ENCODE measurements around the gene PLCG2.
A peak's percentile ranks its signal among the peaks of the same experiment; 100 is the strongest.
"Not testable (repeated sequence)": the region's sequence is repeated elsewhere in the genome, so short reads cannot be mapped to it uniquely, and the experiment has no call there.

Gene PLCG2

GRCh38 chr16:82005027-82005830 lies 226.1 kb downstream of the PLCG2 start:
- peaks cover 23% of the 10 kb centered on the region for H3K27me3 Mint-ChIP-seq (ENCODE audit: low read depth)
- no peak overlapping the region for H3K4me3 Mint-ChIP-seq
- peaks cover 11% of the 10 kb centered on the region for H3K4me1 Mint-ChIP-seq
- H3K36me3 Mint-ChIP-seq (ENCODE audit: low read depth): peaks cover 5% of the 10 kb centered on the region
- peak overlapping the region; percentile 58 to 68 (median 60) for H3K27ac Mint-ChIP-seq
- TF ChIP-seq, protein P1, sequence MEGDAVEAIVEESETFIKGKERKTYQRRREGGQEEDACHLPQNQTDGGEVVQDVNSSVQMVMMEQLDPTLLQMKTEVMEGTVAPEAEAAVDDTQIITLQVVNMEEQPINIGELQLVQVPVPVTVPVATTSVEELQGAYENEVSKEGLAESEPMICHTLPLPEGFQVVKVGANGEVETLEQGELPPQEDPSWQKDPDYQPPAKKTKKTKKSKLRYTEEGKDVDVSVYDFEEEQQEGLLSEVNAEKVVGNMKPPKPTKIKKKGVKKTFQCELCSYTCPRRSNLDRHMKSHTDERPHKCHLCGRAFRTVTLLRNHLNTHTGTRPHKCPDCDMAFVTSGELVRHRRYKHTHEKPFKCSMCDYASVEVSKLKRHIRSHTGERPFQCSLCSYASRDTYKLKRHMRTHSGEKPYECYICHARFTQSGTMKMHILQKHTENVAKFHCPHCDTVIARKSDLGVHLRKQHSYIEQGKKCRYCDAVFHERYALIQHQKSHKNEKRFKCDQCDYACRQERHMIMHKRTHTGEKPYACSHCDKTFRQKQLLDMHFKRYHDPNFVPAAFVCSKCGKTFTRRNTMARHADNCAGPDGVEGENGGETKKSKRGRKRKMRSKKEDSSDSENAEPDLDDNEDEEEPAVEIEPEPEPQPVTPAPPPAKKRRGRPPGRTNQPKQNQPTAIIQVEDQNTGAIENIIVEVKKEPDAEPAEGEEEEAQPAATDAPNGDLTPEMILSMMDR (IDR thresholded peaks at IDR 0.05; ENCODE audit: unreplicated experiment in 3 of 3): no peak
- H3K9me3 Mint-ChIP-seq: peaks cover 24% of the 10 kb centered on the region

DNA sequence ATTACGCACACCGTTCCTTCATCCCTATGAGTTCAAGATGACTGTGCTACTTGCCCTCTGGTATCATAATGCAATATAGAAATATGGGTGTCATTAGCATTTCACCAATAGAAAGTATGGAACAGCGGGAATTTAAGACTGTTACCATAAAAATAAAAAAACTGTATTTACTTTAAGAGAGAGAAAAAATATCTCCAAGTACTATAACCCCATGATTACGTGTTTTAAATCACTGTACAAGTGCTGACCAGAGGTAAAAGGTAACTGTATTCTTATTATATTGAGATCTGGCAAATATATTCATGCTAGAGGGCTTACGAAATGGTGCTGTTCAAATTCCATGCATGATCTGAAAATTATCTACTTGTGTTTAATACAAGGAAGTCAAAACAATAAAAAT lies 226.9 kb downstream of the PLCG2 start:
- peak overlapping the region in 1 of 3 experiments; percentile 15 for H3K27ac Mint-ChIP-seq
- H3K4me1 Mint-ChIP-seq: peaks cover 11% of the 10 kb centered on the region
- H3K4me3 Mint-ChIP-seq: no peak overlapping the region
- H3K9me3 Mint-ChIP-seq: peaks cover 31% of the 10 kb centered on the region
- peaks cover 5% of the 10 kb centered on the region for H3K36me3 Mint-ChIP-seq (ENCODE audit: low read depth)
- TF ChIP-seq, protein P1 (IDR thresholded peaks at IDR 0.05; ENCODE audit: unreplicated experiment in 3 of 3): no peak
- peaks cover 23% of the 10 kb centered on the region for H3K27me3 Mint-ChIP-seq (ENCODE audit: low read depth)

- TF ChIP-seq, protein P1 (IDR thresholded peaks at IDR 0.05; ENCODE audit: unreplicated experiment in 3 of 3): no peak
- peaks cover 37% of the 10 kb centered on the region for H3K9me3 Mint-ChIP-seq
- H3K36me3 Mint-ChIP-seq (ENCODE audit: low read depth): peaks cover 8% of the 10 kb centered on the region
- H3K27me3 Mint-ChIP-seq (ENCODE audit: low read depth): peaks cover 23% of the 10 kb centered on the region
- no peak overlapping the region for H3K27ac Mint-ChIP-seq
- no peak overlapping the region for H3K4me3 Mint-ChIP-seq
- peaks cover 11% of the 10 kb centered on the region for H3K4me1 Mint-ChIP-seq
Measured at GRCh38 chr16:82007189-82007588, 228.1 kb downstream of the PLCG2 start.

DNA sequence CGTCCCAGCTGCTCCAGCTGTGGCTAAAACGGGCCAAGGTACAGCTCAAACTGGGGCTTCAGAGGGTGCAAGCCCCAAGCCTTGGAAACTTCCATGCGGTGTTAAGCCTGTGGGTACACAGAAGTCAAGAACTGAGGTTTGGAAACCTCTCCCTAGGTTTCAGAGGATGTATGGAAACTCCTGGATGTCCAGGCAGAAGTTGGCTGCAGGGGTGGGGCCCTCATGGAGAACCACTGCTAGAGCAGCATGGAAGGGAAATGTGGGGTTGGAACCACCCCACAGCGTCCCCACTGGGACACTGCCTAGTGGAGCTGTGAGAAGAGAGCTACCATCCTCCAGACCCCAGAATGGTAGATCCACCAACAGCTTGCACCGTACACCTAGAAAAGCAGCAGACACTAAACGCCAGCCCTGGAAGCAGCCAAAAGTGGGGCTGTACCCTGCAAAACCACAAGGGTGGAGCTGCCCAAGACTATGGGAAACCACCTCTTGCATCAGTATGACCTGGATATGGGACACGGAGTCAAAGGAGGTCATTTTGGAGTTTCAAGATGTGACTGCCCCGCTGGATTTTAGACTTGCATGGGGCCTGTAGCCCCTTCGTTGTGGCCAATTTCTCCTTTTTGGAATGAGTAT lies 230.0 kb downstream of the PLCG2 start:
- peaks cover 15% of the 10 kb centered on the region for H3K27me3 Mint-ChIP-seq (ENCODE audit: low read depth)
- no peak overlapping the region for H3K27ac Mint-ChIP-seq
- peaks cover 11% of the 10 kb centered on the region for H3K4me1 Mint-ChIP-seq
- TF ChIP-seq, protein P1 (IDR thresholded peaks at IDR 0.05; ENCODE audit: unreplicated experiment in 3 of 3): no peak
- H3K9me3 Mint-ChIP-seq: peaks cover 43% of the 10 kb centered on the region
- peaks cover 8% of the 10 kb centered on the region for H3K36me3 Mint-ChIP-seq (ENCODE audit: low read depth)
- H3K4me3 Mint-ChIP-seq: no peak overlapping the region

- H3K27me3 Mint-ChIP-seq (ENCODE audit: low read depth): peaks cover 13% of the 10 kb centered on the region
- H3K9me3 Mint-ChIP-seq: peaks cover 43% of the 10 kb centered on the region
- not testable (repeated sequence) for H3K27ac Mint-ChIP-seq; H3K4me1 Mint-ChIP-seq; H3K36me3 Mint-ChIP-seq (ENCODE audit: low read depth); H3K4me3 Mint-ChIP-seq
Measured at GRCh38 chr16:82009789-82010188, 230.7 kb downstream of the PLCG2 start.

DNA sequence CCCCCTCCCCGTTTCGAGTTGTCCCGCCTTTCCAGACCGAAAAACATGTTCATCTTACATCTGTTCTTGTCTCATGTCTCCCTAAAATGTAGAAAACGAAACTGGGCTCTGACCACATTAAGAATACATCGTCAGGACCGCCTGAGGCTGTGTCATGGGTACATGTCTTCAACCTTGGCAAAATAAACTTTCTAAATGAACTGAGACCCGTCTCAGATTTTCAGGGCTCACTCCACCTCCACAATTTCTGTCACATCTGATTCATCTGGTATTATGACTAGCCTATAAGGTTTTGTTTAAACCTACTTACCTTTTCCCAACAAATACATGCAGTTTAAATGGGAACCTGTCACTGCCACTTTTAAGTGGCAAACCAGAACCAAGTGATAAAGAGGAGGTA lies 231.6 kb downstream of the PLCG2 start:
- TF ChIP-seq, protein P1 (IDR thresholded peaks at IDR 0.05; ENCODE audit: unreplicated experiment in 3 of 3): no peak
- Mint-ChIP-seq H3K9me3 (peaks cover 47% of the 10 kb centered on the region), H3K4me3 (no peak overlapping the region), H3K4me1 (no peaks in the 10 kb centered on the region), H3K36me3 (ENCODE audit: low read depth) (peaks cover 8% of the 10 kb centered on the region), H3K27ac (no peak overlapping the region), H3K27me3 (ENCODE audit: low read depth) (peaks cover 8% of the 10 kb centered on the region)
